C4-2B (cell line): ENCODE results near the gene ATP11A.

Source experiments
- ZFX ChIP-seq: fragments of 450-650 bp; IDR thresholded peaks from 2 replicates; pipeline ENCODE4 v1.6.1; 2017
- TF ChIP-seq, protein P1 (sequence below): fragments of 450-650 bp; conservative IDR thresholded peaks from 2 replicates; pipeline ENCODE4 v1.5.1; 2017; ENCODE audit warnings: mild to moderate bottlenecking

DNA sequence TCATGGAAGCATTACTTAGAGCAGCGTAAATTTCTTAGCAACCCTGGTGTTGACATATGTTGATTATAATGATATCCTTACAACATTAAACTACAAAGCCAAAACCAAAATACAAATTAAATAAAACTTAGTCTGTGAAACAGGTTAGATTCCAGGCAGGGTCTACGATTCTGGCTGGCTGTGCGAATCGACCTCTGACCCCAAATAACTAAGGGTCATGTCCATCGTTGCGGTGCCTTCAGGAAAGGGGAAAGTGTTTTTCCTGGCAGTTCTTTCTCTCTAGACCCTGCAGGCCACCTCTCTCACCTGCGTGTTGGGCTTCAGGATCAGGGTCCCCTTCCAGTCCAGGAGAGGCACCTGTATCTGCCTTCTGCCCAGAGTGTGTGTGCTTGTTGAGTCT lies 66.2 kb downstream of the ATP11A start:
- TF ChIP-seq, protein P1, sequence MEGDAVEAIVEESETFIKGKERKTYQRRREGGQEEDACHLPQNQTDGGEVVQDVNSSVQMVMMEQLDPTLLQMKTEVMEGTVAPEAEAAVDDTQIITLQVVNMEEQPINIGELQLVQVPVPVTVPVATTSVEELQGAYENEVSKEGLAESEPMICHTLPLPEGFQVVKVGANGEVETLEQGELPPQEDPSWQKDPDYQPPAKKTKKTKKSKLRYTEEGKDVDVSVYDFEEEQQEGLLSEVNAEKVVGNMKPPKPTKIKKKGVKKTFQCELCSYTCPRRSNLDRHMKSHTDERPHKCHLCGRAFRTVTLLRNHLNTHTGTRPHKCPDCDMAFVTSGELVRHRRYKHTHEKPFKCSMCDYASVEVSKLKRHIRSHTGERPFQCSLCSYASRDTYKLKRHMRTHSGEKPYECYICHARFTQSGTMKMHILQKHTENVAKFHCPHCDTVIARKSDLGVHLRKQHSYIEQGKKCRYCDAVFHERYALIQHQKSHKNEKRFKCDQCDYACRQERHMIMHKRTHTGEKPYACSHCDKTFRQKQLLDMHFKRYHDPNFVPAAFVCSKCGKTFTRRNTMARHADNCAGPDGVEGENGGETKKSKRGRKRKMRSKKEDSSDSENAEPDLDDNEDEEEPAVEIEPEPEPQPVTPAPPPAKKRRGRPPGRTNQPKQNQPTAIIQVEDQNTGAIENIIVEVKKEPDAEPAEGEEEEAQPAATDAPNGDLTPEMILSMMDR: no peak
- TF ChIP-seq ZFX: no peak
